Vagina (tissue), 2 donors: ENCODE data around the gene ZSCAN20. TPM values are rescaled to one million over a fixed set of nuclear protein-coding genes. Genes with fewer than 3 reads are reported as not detected.

Experiments
- DNase-seq, 2 donors: peaks; one replicate each; pipeline ENCODE4 v3.0.0-alpha.2; 2017; ENCODE audit errors: extremely low spot score in 2 of 2
- H3K27ac ChIP-seq: fragments of 200-600 bp; sonication (generic); one replicate; pipeline ENCODE4 v1.5.1; 2019
- H3K27me3 ChIP-seq: fragments of 200-600 bp; sonication (generic); one replicate; pipeline ENCODE4 v1.5.1; 2019
- H3K36me3 ChIP-seq, 2 donors: fragments of 200-600 bp; sonication (generic); one replicate each; pipeline ENCODE4 v1.5.1; 2017 to 2019
- H3K4me1 ChIP-seq: fragments of 200-600 bp; sonication (generic); one replicate; pipeline ENCODE4 v1.5.1; 2019
- H3K4me3 ChIP-seq, 2 donors: fragments of 200-600 bp; sonication (generic); 1 replicate in 1 of 2; 2 replicates in 1 of 2; pipeline ENCODE4 v1.5.1; 2016 to 2019
- H3K9me3 ChIP-seq: fragments of 200-600 bp; sonication (generic); one replicate; pipeline ENCODE4 v1.5.1; 2019
- POLR2A ChIP-seq, 2 donors: fragments of 450-650 bp; IDR thresholded peaks; one replicate each; pipeline ENCODE4 v1.6.1; 2017; ENCODE audit warnings: antibody characterized with exemption in 2 of 2, mild to moderate bottlenecking in 2 of 2, moderate library complexity in 2 of 2
- POLR2AphosphoS5 ChIP-seq, 2 donors: sonication (generic); formaldehyde crosslinking; IDR thresholded peaks; one replicate each; pipeline ENCODE4 v1.9.0; 2017; ENCODE audit warnings: antibody characterized with exemption in 2 of 2, mild to moderate bottlenecking in 2 of 2, low read depth in 1 of 2; ENCODE audit not compliant: insufficient read depth in 1 of 2
- intact Hi-C: fragments of 100-400 bp; cut with DNase I; formaldehyde crosslinking; loops from one replicate; pipeline ENCODE4 v1.15.1; 2023
- total RNA-seq: library from RNA; depleted of rRNA; stranded (reverse); fragments of >200 nt; gene quantifications from one replicate; pipeline ENCODE4 v1.2.3, GENCODE V29; 2016
- TF ChIP-seq, protein P1 (sequence below), 3 experiments: fragments of 450-650 bp in 2 of 3; fragments of 200-600 bp in 1 of 3; sonication (generic) in 1 of 3; IDR thresholded peaks; one replicate each; pipeline ENCODE4 v1.5.1; 2017 to 2019; ENCODE audit warnings: antibody characterized with exemption in 3 of 3, mild to moderate bottlenecking in 2 of 3, moderate library complexity in 2 of 3

The ZSCAN20 gene
- total RNA-seq, 1 donor from 2014 or later: 4.4 TPM

- intact Hi-C loops: no loop called here
- H3K4me1 ChIP-seq: peaks cover 38% of the 10 kb centered on the region
- TF ChIP-seq, protein P1, sequence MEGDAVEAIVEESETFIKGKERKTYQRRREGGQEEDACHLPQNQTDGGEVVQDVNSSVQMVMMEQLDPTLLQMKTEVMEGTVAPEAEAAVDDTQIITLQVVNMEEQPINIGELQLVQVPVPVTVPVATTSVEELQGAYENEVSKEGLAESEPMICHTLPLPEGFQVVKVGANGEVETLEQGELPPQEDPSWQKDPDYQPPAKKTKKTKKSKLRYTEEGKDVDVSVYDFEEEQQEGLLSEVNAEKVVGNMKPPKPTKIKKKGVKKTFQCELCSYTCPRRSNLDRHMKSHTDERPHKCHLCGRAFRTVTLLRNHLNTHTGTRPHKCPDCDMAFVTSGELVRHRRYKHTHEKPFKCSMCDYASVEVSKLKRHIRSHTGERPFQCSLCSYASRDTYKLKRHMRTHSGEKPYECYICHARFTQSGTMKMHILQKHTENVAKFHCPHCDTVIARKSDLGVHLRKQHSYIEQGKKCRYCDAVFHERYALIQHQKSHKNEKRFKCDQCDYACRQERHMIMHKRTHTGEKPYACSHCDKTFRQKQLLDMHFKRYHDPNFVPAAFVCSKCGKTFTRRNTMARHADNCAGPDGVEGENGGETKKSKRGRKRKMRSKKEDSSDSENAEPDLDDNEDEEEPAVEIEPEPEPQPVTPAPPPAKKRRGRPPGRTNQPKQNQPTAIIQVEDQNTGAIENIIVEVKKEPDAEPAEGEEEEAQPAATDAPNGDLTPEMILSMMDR (IDR thresholded peaks at IDR 0.05): peak in 1 of 3 experiments; percentile 6
- TF ChIP-seq POLR2AphosphoS5 (IDR thresholded peaks at IDR 0.05; ENCODE audit: insufficient read depth in 1 of 2, low read depth in 1 of 2) (peak; percentile 59 to 82), POLR2A (IDR thresholded peaks at IDR 0.05) (no peak)
- peak in 1 of 2 donors; percentile 98 for DNase-seq
- no peaks in the 10 kb centered on the region for H3K27me3 ChIP-seq
- no peak overlapping the region for H3K4me3 ChIP-seq
- no peaks in the 10 kb centered on the region for H3K36me3 ChIP-seq
- H3K9me3 ChIP-seq: no peaks in the 10 kb centered on the region
- peak overlapping the region; percentile 53 for H3K27ac ChIP-seq
These were observed 38.7 kb upstream of the ZSCAN20 start for GRCh38 chr1:33433509-33434362.

- H3K9me3 ChIP-seq: no peaks in the 10 kb centered on the region
- peak overlapping the region; percentile 53 for H3K27ac ChIP-seq
- H3K4me3 ChIP-seq: no peak overlapping the region
- H3K36me3 ChIP-seq: no peaks in the 10 kb centered on the region
- TF ChIP-seq POLR2A (IDR thresholded peaks at IDR 0.05) (no peak), POLR2AphosphoS5 (IDR thresholded peaks at IDR 0.05; ENCODE audit: insufficient read depth in 1 of 2, low read depth in 1 of 2) (no peak)
- TF ChIP-seq, protein P1 (IDR thresholded peaks at IDR 0.05): no peak
- intact Hi-C loops: no loop called here
- no peak for DNase-seq
- no peaks in the 10 kb centered on the region for H3K27me3 ChIP-seq
- H3K4me1 ChIP-seq: peaks cover 35% of the 10 kb centered on the region
These were observed 38.1 kb upstream of the ZSCAN20 start for GRCh38 chr1:33434363-33434750.

DNA sequence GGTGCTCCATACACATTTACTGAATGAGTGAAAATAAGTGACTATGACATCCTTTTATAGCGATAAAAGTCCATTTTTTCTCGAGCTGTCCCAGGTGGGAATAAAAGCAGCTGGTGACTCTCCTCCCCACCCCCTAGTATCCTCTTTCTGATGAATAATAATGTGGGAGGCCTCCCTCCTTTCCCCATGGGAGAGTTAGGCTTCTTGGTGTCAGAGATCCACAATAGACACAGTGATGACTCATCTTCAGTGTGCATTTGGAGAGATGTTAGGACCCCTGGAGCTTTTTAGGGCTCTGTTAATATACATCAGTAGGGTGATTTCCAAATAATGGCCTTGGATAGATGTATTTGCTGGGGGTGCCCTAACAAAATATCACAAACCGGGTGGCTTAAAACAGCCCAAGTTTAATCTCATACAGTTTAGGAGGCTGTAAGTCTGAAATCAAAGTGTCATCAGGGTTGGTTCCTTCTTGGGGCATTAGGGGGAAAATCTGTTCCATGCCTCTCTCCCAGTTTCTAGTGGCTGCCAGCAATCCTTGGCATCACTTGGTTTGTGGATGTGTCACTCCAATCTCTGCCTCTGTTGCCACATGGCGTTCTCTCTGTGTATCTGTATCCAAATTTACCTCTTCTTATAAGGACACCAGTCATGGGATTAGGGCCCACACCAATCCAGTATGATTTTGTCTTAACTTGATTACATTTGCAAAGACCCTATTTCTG lies 37.2 kb upstream of the ZSCAN20 start:
- intact Hi-C loops: no loop called here
- H3K4me1 ChIP-seq: peaks cover 26% of the 10 kb centered on the region
- no peaks in the 10 kb centered on the region for H3K27me3 ChIP-seq
- no peaks in the 10 kb centered on the region for H3K36me3 ChIP-seq
- no peaks in the 10 kb centered on the region for H3K9me3 ChIP-seq
- H3K4me3 ChIP-seq: no peak overlapping the region
- TF ChIP-seq POLR2AphosphoS5 (IDR thresholded peaks at IDR 0.05; ENCODE audit: insufficient read depth in 1 of 2, low read depth in 1 of 2) (no peak), POLR2A (IDR thresholded peaks at IDR 0.05) (no peak)
- TF ChIP-seq, protein P1 (IDR thresholded peaks at IDR 0.05): no peak
- H3K27ac ChIP-seq: no peak overlapping the region
- DNase-seq: no peak

GRCh38 chr1:33436557-33437285 lies 35.7 kb upstream of the ZSCAN20 start:
- H3K9me3 ChIP-seq: no peaks in the 10 kb centered on the region
- H3K36me3 ChIP-seq: no peaks in the 10 kb centered on the region
- TF ChIP-seq, protein P1 (IDR thresholded peaks at IDR 0.05): no peak
- TF ChIP-seq POLR2A (IDR thresholded peaks at IDR 0.05) (no peak), POLR2AphosphoS5 (IDR thresholded peaks at IDR 0.05; ENCODE audit: insufficient read depth in 1 of 2, low read depth in 1 of 2) (no peak)
- peaks cover 26% of the 10 kb centered on the region for H3K4me1 ChIP-seq
- no peaks in the 10 kb centered on the region for H3K27me3 ChIP-seq
- H3K4me3 ChIP-seq: no peak overlapping the region
- intact Hi-C loops: no loop called here
- DNase-seq: no peak
- no peak overlapping the region for H3K27ac ChIP-seq
